Upper lobe of right lung (tissue), 1 donor: ENCODE data around the gene SLC35E4. TPM values are rescaled to one million over a fixed set of nuclear protein-coding genes. Genes with fewer than 3 reads are reported as not detected.
A peak's percentile ranks its signal among the peaks of the same experiment; 100 is the strongest.
"Not testable (repeated sequence)": the region's sequence is repeated elsewhere in the genome, so short reads cannot be mapped to it uniquely, and the experiment has no call there.

ENCODE experiments used
- ATAC-seq: fragments of 200-7000 bp; cut with Tn5 transposase; one replicate; pipeline ENCODE4 v1.9.1; 2020; ENCODE audit warnings: mild to moderate bottlenecking, moderate library complexity
- DNase-seq: peaks from one replicate; pipeline ENCODE4 v3.0.0-alpha.2; 2020
- H3K27ac ChIP-seq: fragments of 200-600 bp; one replicate; pipeline ENCODE4 v1.8.0; 2022
- H3K27me3 ChIP-seq: fragments of 200-600 bp; one replicate; pipeline ENCODE4 v1.8.0; 2022; ENCODE audit warnings: mild to moderate bottlenecking
- H3K36me3 ChIP-seq: fragments of 200-600 bp; one replicate; pipeline ENCODE4 v1.8.0; 2022
- H3K4me1 ChIP-seq: fragments of 200-600 bp; one replicate; pipeline ENCODE4 v1.8.0; 2022
- H3K4me3 ChIP-seq: fragments of 200-600 bp; one replicate; pipeline ENCODE4 v1.8.0; 2022; ENCODE audit warnings: mild to moderate bottlenecking
- H3K9me3 ChIP-seq: fragments of 200-600 bp; one replicate; pipeline ENCODE4 v1.8.0; 2022
- CTCF ChIP-seq: fragments of 200-600 bp; IDR thresholded peaks from one replicate; pipeline ENCODE4 v1.8.0; 2022; ENCODE audit warnings: antibody characterized with exemption
- intact Hi-C: fragments of 100-400 bp; cut with DNase I; formaldehyde crosslinking; loops from one replicate; pipeline ENCODE4 v1.11.0; 2022
- total RNA-seq: library from RNA; stranded (reverse); fragmentation: NEBNext Ultra II Directional; extraction: Animal tissue kit (Norgen Biotek cat#: 25700); gene quantifications from one replicate; pipeline ENCODE4 v1.2.1, GENCODE V29; 2021
- donor health status: DM: no; HTN: yes; CAD: no; lungs with severe emphysema.

The SLC35E4 gene
- total RNA-seq, 1 donor from 2014 or later = 2.9 TPM

GRCh38 chr22:30675436-30675835 is 39.9 kb downstream of the SLC35E4 start:
- Histone ChIP-seq H3K4me1 (no peaks in the 10 kb centered on the region), H3K36me3 (no peaks in the 10 kb centered on the region), H3K27ac (no peak overlapping the region), H3K27me3 (no peaks in the 10 kb centered on the region), H3K4me3 (no peak overlapping the region), H3K9me3 (no peaks in the 10 kb centered on the region)
- intact Hi-C loops = no loop called here
- TF ChIP-seq CTCF = no peak
- no peak for ATAC-seq
- DNase-seq = no peak

GRCh38 chr22:30676565-30676964 is 41.0 kb downstream of the SLC35E4 start:
- H3K4me1 ChIP-seq, H3K27me3 ChIP-seq, H3K36me3 ChIP-seq, H3K9me3 ChIP-seq, intact Hi-C loops, H3K27ac ChIP-seq, ATAC-seq, DNase-seq, H3K4me3 ChIP-seq: not testable (repeated sequence)

- intact Hi-C loops, H3K9me3 ChIP-seq, ATAC-seq, H3K27me3 ChIP-seq, H3K36me3 ChIP-seq, H3K4me1 ChIP-seq, H3K4me3 ChIP-seq, H3K27ac ChIP-seq: not testable (repeated sequence)
- peak; percentile 3 for DNase-seq
Measured at GRCh38 chr22:30679895-30680690, 44.5 kb downstream of the SLC35E4 start.

- DNase-seq (peak; percentile 25), ATAC-seq (peak; percentile 34)
- no peak for TF ChIP-seq CTCF
- no peaks in the 10 kb centered on the region for H3K4me1 ChIP-seq
- H3K9me3 ChIP-seq = no peaks in the 10 kb centered on the region
- H3K27ac ChIP-seq = no peak overlapping the region
- no peak overlapping the region for H3K4me3 ChIP-seq
- H3K27me3 ChIP-seq = no peaks in the 10 kb centered on the region
- intact Hi-C loops = no loop called here
- no peaks in the 10 kb centered on the region for H3K36me3 ChIP-seq
Measured at GRCh38 chr22:30680991-30681770, 45.6 kb downstream of the SLC35E4 start.

- DNase-seq (peak; percentile 2), ATAC-seq (no peak)
- TF ChIP-seq CTCF = no peak
- no peak overlapping the region for H3K4me3 ChIP-seq
- no peaks in the 10 kb centered on the region for H3K36me3 ChIP-seq
- H3K27ac ChIP-seq = no peak overlapping the region
- H3K4me1 ChIP-seq = no peaks in the 10 kb centered on the region
- no peaks in the 10 kb centered on the region for H3K27me3 ChIP-seq
- H3K9me3 ChIP-seq = no peaks in the 10 kb centered on the region
- intact Hi-C loops = no loop called here
Measured at GRCh38 chr22:30681831-30682230, 46.2 kb downstream of the SLC35E4 start.

GRCh38 chr22:30685178-30685577 is 49.6 kb downstream of the SLC35E4 start:
- intact Hi-C loops = no loop called here
- DNase-seq (no peak), ATAC-seq (no peak)
- H3K4me1 ChIP-seq = no peaks in the 10 kb centered on the region
- H3K4me3 ChIP-seq = no peak overlapping the region
- H3K27ac ChIP-seq = no peak overlapping the region
- TF ChIP-seq CTCF = no peak
- no peaks in the 10 kb centered on the region for H3K9me3 ChIP-seq
- no peaks in the 10 kb centered on the region for H3K27me3 ChIP-seq
- no peaks in the 10 kb centered on the region for H3K36me3 ChIP-seq
